Erythroblast (primary cell): ENCODE results near the gene ESPN.

Source experiments
- GATA1 ChIP-seq: IDR thresholded peaks from 2 replicates; pipeline ENCODE4 v1.6.1; 2011; ENCODE audit warnings: low read depth, mild to moderate bottlenecking, control low read depth, low read length, moderate library complexity
- POLR2A ChIP-seq: IDR thresholded peaks from 2 replicates; pipeline ENCODE4 v1.6.1; 2011; ENCODE audit warnings: mild to moderate bottlenecking, low read length

DNA sequence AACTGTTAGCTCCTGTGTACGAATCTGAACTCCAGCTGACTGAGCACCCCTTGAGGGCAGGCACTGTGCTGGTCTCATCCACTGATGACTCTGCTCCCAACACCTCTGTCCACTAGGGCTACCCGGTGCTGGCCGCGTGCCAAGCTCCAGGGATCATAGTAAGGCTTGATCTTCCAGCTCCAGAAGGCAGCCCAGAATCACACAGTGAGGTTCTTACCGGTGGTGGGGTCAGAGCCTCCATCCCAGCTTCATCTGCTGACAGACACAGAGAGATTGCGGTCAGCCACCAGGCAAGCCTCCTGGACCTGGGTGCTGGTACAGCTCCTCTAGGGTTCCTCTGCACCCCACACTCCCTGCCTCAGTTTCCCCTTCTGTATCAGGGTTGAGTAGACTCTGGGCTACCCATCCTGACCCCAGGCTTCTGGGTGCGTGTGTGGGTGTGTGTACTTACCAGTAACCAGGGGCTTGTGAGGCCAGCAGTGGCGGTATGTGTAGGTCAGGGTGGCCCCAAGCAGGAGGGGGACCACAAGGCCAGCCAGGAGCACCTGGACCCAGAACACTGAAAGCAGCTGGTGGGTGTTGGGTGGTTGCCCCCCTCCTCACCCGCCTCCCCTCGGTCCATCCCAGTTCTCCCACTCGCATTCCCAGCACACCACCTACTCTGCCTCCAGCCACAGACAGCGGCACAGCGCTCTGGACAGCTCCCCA, 38.0 kb downstream of the ESPN start:
- TF ChIP-seq POLR2A: no peak
- TF ChIP-seq GATA1: no peak
